H1 (cell line): ENCODE results near the gene TRIM28. TPM values are rescaled to one million over a fixed set of nuclear protein-coding genes. Genes with fewer than 3 reads are reported as not detected.

Experiments used
- CTCF ChIA-PET: fragments of 300-600 bp; sonication (Branson Sonifier 250); formaldehyde crosslinking; loops from one replicate; lab custom pipeline; 2021; ENCODE audit not compliant: partially characterized antibody; lab: Charles Lee
- POLR2A ChIA-PET: fragments of 300-600 bp; sonication (Branson Sonifier 250); formaldehyde crosslinking; loops from one replicate; lab custom pipeline; 2021; ENCODE audit warnings: inconsistent platforms; ENCODE audit not compliant: partially characterized antibody; lab: Charles Lee
- DNase-seq, 2 experiments: peaks; one replicate each; pipeline versions ENCODE4 v3.0.0 to v3.0.0-alpha.2; 2010 to 2022; ENCODE audit warnings: low spot score in 2 of 2, low read depth in 1 of 2, mixed read lengths in 1 of 2
- FAIRE-seq: peaks from 2 replicates; lab custom pipeline; 2011; peaks lifted over from hg19 to GRCh38; lab: Jason Lieb, UNC
- H2AFZ ChIP-seq: 2 replicates; pipeline ENCODE4 v1.8.1; 2012; ENCODE audit warnings: low read length, inconsistent platforms
- H2AK5ac ChIP-seq: 2 replicates; pipeline ENCODE4 v1.6.1; 2013; ENCODE audit warnings: low read depth, low read length
- H2BK120ac ChIP-seq: replicated peaks from 2 replicates; pipeline ENCODE3; 2013; ENCODE audit warnings: low read depth, low read length, inconsistent platforms
- H2BK12ac ChIP-seq: 2 replicates; pipeline ENCODE4 v1.6.1; 2013; ENCODE audit warnings: low read depth, low read length
- H2BK15ac ChIP-seq: 2 replicates; pipeline ENCODE4 v1.6.1; 2013; ENCODE audit warnings: low read length
- H2BK20ac ChIP-seq: 2 replicates; pipeline ENCODE4 v1.6.1; 2013; ENCODE audit warnings: low read length
- H2BK5ac ChIP-seq: 2 replicates; pipeline ENCODE4 v1.6.1; 2013; ENCODE audit warnings: low read depth, low read length
- H3K14ac ChIP-seq: 2 replicates; pipeline ENCODE4 v1.6.1; 2013; ENCODE audit warnings: inconsistent platforms; ENCODE audit not compliant: insufficient read length
- H3K18ac ChIP-seq: 2 replicates; pipeline ENCODE4 v1.6.1; 2013; ENCODE audit warnings: low read length; ENCODE audit errors: extremely low read depth
- H3K23ac ChIP-seq: 2 replicates; pipeline ENCODE4 v1.6.1; 2013; ENCODE audit warnings: inconsistent platforms; ENCODE audit not compliant: insufficient read length
- H3K23me2 ChIP-seq: 2 replicates; pipeline ENCODE4 v1.6.1; 2013; ENCODE audit warnings: low read depth, low read length
- H3K27ac ChIP-seq: 2 replicates; pipeline ENCODE4 v1.6.1; 2011; ENCODE audit warnings: low read depth, low read length, inconsistent platforms
- H3K27me3 ChIP-seq, 4 experiments: replicated peaks in 1 of 4; 1 replicate in 1 of 4; 2 replicates in 3 of 4; pipeline versions ENCODE4 v1.6.1 to v1.8.1; 2011 to 2013; ENCODE audit warnings: low read length in 3 of 4, mild to moderate bottlenecking in 3 of 4, inconsistent platforms in 2 of 4, mixed read lengths in 2 of 4, moderate library complexity in 1 of 4; ENCODE audit not compliant: control insufficient read depth in 3 of 4, insufficient read depth in 3 of 4; ENCODE audit errors: extremely low read depth in 1 of 4
- H3K36me3 ChIP-seq, 4 experiments: 2 replicates each; pipeline versions ENCODE4 v1.6.1 to v1.8.1; 2011 to 2013; ENCODE audit warnings: mild to moderate bottlenecking in 4 of 4, low read length in 3 of 4, moderate library complexity in 2 of 4, control low read depth in 1 of 4, inconsistent platforms in 1 of 4; ENCODE audit not compliant: insufficient read depth in 4 of 4, control insufficient read depth in 2 of 4
- H3K4ac ChIP-seq: replicated peaks from 2 replicates; pipeline ENCODE3; 2013; ENCODE audit warnings: low read length, low read depth, mixed read lengths, inconsistent platforms; ENCODE audit not compliant: insufficient read length
- H3K4me1 ChIP-seq, 4 experiments: replicated peaks in 1 of 4; 1 replicate in 1 of 4; 2 replicates in 3 of 4; pipeline versions ENCODE4 v1.6.1 to v1.8.1; 2011 to 2013; ENCODE audit warnings: low read length in 3 of 4, inconsistent platforms in 2 of 4, mixed read lengths in 1 of 4; ENCODE audit not compliant: insufficient read depth in 4 of 4, control insufficient read depth in 3 of 4
- H3K4me2 ChIP-seq, 2 experiments: 2 replicates each; pipeline versions ENCODE4 v1.6.1 to v1.8.1; 2011 to 2013; ENCODE audit warnings: low read depth in 2 of 2, low read length in 2 of 2, control low read depth in 1 of 2, inconsistent platforms in 1 of 2, mild to moderate bottlenecking in 1 of 2; ENCODE audit not compliant: insufficient read depth in 1 of 2
- H3K4me3 ChIP-seq, 4 experiments: fragments of 200-600, 300-600 bp in 1 of 4; sonication (generic), shearing (Covaris generic), sonication (Bioruptor Twin) in 1 of 4; 2 replicates each; pipeline versions ENCODE4 v1.5.1 to v1.8.1; 2011 to 2016; ENCODE audit warnings: low read length in 4 of 4, low read depth in 3 of 4, control low read depth in 2 of 4, inconsistent platforms in 2 of 4, mild to moderate bottlenecking in 2 of 4, mixed read lengths in 1 of 4, moderate library complexity in 1 of 4; ENCODE audit not compliant: insufficient read depth in 2 of 4; ENCODE audit errors: extremely low read depth in 1 of 4
- H3K56ac ChIP-seq: replicated peaks from 2 replicates; pipeline ENCODE3; 2013; ENCODE audit warnings: low read depth, mild to moderate bottlenecking, mixed read lengths, low read length, inconsistent platforms; ENCODE audit not compliant: insufficient read length
- H3K79me1 ChIP-seq: 2 replicates; pipeline ENCODE4 v1.6.1; 2013; ENCODE audit warnings: low read depth, low read length, control low read depth
- H3K79me2 ChIP-seq, 2 experiments: 2 replicates each; pipeline versions ENCODE4 v1.6.1 to v1.8.1; 2012 to 2013; ENCODE audit warnings: low read length in 2 of 2, mild to moderate bottlenecking in 2 of 2, inconsistent platforms in 1 of 2; ENCODE audit not compliant: insufficient read depth in 2 of 2, control insufficient read depth in 1 of 2
- H3K9ac ChIP-seq, 4 experiments: replicated peaks in 1 of 4; 1 replicate in 1 of 4; 2 replicates in 3 of 4; pipeline versions ENCODE4 v1.6.1 to v1.8.1; 2011 to 2013; ENCODE audit warnings: low read depth in 3 of 4, low read length in 3 of 4, control low read depth in 2 of 4, mild to moderate bottlenecking in 2 of 4, moderate library complexity in 2 of 4, inconsistent platforms in 1 of 4; ENCODE audit errors: extremely low read depth in 1 of 4
- H3K9me3 ChIP-seq, 2 experiments: 2 replicates each; pipeline versions ENCODE4 v1.6.1 to v1.8.1; 2012 to 2013; ENCODE audit warnings: mild to moderate bottlenecking in 2 of 2, moderate library complexity in 2 of 2, control low read depth in 1 of 2, inconsistent platforms in 1 of 2, low read depth in 1 of 2, low read length in 1 of 2, mixed read lengths in 1 of 2; ENCODE audit not compliant: insufficient read depth in 2 of 2
- H4K20me1 ChIP-seq, 2 experiments: replicated peaks in 1 of 2; 2 replicates each; pipeline versions ENCODE3 to v1.8.1; 2011 to 2013; ENCODE audit warnings: inconsistent platforms in 2 of 2, low read length in 2 of 2, mild to moderate bottlenecking in 1 of 2; ENCODE audit not compliant: insufficient read depth in 2 of 2, control insufficient read depth in 1 of 2
- H4K5ac ChIP-seq: 2 replicates; pipeline ENCODE4 v1.6.1; 2013; ENCODE audit warnings: low read length, low read depth, mixed read lengths, inconsistent platforms; ENCODE audit not compliant: insufficient read length
- H4K8ac ChIP-seq: 2 replicates; pipeline ENCODE4 v1.8.0; 2013; ENCODE audit warnings: mild to moderate bottlenecking, moderate library complexity, low read length, inconsistent platforms; ENCODE audit not compliant: insufficient read depth; ENCODE audit errors: extremely low read depth
- H4K91ac ChIP-seq: replicated peaks from 2 replicates; pipeline ENCODE3; 2013; ENCODE audit warnings: low read length, mixed read lengths, inconsistent platforms; ENCODE audit not compliant: insufficient read length
- BACH1 ChIP-seq: IDR thresholded peaks from 2 replicates; pipeline ENCODE4 v1.6.1; 2012; ENCODE audit warnings: low read length, improper control_type of control experiment
- BCL11A ChIP-seq, 2 experiments: IDR thresholded peaks; one replicate each; pipeline ENCODE4 v1.6.1; 2011; ENCODE audit warnings: low read depth in 2 of 2, low read length in 2 of 2, mild to moderate bottlenecking in 2 of 2
- CHD1 ChIP-seq: IDR thresholded peaks from 2 replicates; pipeline ENCODE4 v1.6.1; 2012; ENCODE audit warnings: low read depth, low read length, improper control_type of control experiment
- CHD2 ChIP-seq: IDR thresholded peaks from 2 replicates; pipeline ENCODE4 v1.6.1; 2012; ENCODE audit warnings: low read length, improper control_type of control experiment
- GABPA ChIP-seq: IDR thresholded peaks from 2 replicates; pipeline ENCODE4 v1.6.1; 2011; ENCODE audit warnings: mild to moderate bottlenecking, low read length, moderate library complexity, borderline replicate concordance; ENCODE audit not compliant: insufficient read depth
- GTF2F1 ChIP-seq: IDR thresholded peaks from 2 replicates; pipeline ENCODE4 v1.6.1; 2012; ENCODE audit warnings: low read depth, low read length, improper control_type of control experiment, borderline replicate concordance
- KDM1A ChIP-seq: fragments of 200-600, 300-600 bp; sonication (generic); IDR thresholded peaks from 2 replicates; pipeline ENCODE4 v1.7.1; 2016; ENCODE audit warnings: mild to moderate bottlenecking, low read length, borderline replicate concordance
- POLR2A ChIP-seq, 2 experiments: IDR thresholded peaks; 1 replicate in 1 of 2; 2 replicates in 1 of 2; pipeline ENCODE4 v1.6.1; 2011; ENCODE audit warnings: low read depth in 2 of 2, low read length in 2 of 2, mild to moderate bottlenecking in 2 of 2; ENCODE audit errors: control extremely low read depth in 1 of 2
- SP2 ChIP-seq: IDR thresholded peaks from 2 replicates; pipeline ENCODE4 v1.6.1; 2012; ENCODE audit warnings: mild to moderate bottlenecking, low read length, inconsistent platforms
- TEAD4 ChIP-seq: IDR thresholded peaks from 2 replicates; pipeline ENCODE4 v1.6.1; 2012; ENCODE audit warnings: low read depth, low read length, inconsistent platforms, mixed read lengths
- WGBS, 2 experiments: shearing (Covaris generic) in 1 of 2; methylation state at CpG; one replicate each; pipeline versions ENCODE4 v1.1.6 to v1.1.7; 2013 to 2015; ENCODE audit warnings: low lambda C conversion rate in 2 of 2, mixed read lengths in 2 of 2, inconsistent platforms in 1 of 2, low coverage in 1 of 2, missing lambda C conversion rate in 1 of 2; ENCODE audit not compliant: insufficient replicate concordance in 2 of 2, insufficient coverage in 1 of 2, insufficient read length in 1 of 2; ENCODE audit errors: extremely low coverage in 1 of 2, missing lambda C conversion rate in 1 of 2; 5-methylcytosine and 5-hydroxymethylcytosine counted together
- polyA plus RNA-seq, 7 experiments: library from polyadenylated mRNA; depleted of rRNA in 3 of 7; stranded (reverse) in 5 of 7; unstranded in 2 of 7; fragments of >200 nt in 5 of 7; fragments of 200-250 nt in 2 of 7; gene quantifications; 1 replicate in 5 of 7; 2 replicates in 1 of 7; 4 replicates in 1 of 7; pipeline versions ENCODE4 v1.2.1 to v1.2.3, GENCODE V29; 2011 to 2013; ENCODE audit warnings: missing spikeins in 2 of 7, mixed read lengths in 2 of 7
- total RNA-seq: library from RNA; stranded (reverse); fragmentation: NEBNext Ultra II Directional; extraction: Animal tissue kit (Norgen Biotek cat#: 25700); gene quantifications from 2 replicates; pipeline ENCODE4 v1.2.1, GENCODE V29; 2021

TRIM28 gene
- total and polyA plus RNA-seq, 2 of the 8 experiments (the other 6 are each of a cell fraction or from before 2014, with no cell fraction given): 1,433 to 1,442 TPM

DNA sequence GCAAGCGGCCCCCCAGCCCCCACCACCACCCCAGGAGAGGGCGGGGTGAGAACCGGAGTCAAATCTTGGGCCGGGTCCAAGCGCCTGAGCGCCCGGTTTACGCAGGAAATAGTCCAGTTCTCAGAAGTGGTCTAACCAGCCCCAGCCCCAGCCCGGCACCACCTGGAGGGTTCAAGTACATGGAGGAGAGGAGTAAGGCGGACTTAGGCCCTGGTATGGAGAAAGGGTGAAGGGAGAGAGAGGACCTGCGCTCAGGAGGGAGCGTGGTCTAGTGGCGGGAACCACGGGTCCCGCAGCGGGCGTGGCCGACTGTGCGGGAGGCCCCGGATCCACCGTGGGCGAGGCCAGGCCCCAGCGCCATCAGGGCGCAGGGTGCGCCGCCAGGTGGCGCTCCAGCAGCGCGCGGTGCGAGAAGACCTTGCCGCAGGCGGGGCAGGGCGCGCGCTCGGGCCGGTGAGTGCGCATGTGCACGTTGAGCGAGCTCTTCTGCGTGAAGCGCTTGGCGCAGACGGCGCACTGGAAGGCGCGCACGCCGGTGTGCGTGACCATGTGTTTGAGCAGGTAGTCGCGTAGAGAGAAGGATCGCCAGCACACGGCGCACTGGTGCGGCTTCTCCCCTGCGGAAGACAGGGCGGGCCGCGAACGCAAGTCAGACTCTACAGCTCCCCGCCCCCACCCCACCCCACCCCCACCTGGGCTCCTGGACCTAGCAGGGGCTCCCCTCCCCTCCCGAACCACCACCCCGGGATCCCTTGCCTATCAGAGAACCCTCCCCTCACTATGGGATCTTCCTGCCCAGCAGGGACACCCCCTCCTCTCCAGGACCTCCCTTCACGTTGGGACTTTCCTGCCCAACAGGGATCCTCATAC, 29.9 kb upstream of the TRIM28 start:
- Histone ChIP-seq H3K4ac (peak overlapping the region; percentile 41), H2BK120ac (no peak overlapping the region), H2BK20ac (no peak overlapping the region), H3K79me2 (peaks cover 0 to 17% of the 10 kb centered on the region in 2 experiments; a peak in 1 of 4 replicates), H4K91ac (peak overlapping the region; percentile 97), H2BK5ac (peak overlapping the region; percentile 80), H3K9me3 (no peaks in the 10 kb centered on the region), H3K4me1 (peaks cover 0 to 28% (median 16%) of the 10 kb centered on the region in 4 experiments; a peak in 6 of 7 replicates), H3K9ac (peak overlapping the region in 3 of 4 experiments; percentile 24 to 74 (median 60); a peak in 5 of 7 replicates), H3K27me3 (no peaks in the 10 kb centered on the region), H4K5ac (peak overlapping the region; percentile 75), H3K27ac (peak overlapping the region; percentile 56; the same call in 1 of the 2 replicates), H3K14ac (no peak overlapping the region), H2BK12ac (no peak overlapping the region), H3K56ac (peak overlapping the region; percentile 36), H4K8ac (peak overlapping the region; percentile 96), H3K36me3 (peaks cover 0 to 9% (median 2%) of the 10 kb centered on the region in 4 experiments; a peak in 2 of 8 replicates), H3K4me2 (peak overlapping the region; percentile 58 to 93), H4K20me1 (peaks cover 2 to 9% of the 10 kb centered on the region in 2 experiments), H3K23ac (no peak overlapping the region), H2BK15ac (no peak overlapping the region), H2AFZ (peak overlapping the region; percentile 69; the same call in 1 of the 2 replicates), H3K18ac (peak overlapping the region; percentile 67; the same call in 1 of the 2 replicates), H3K23me2 (peaks cover 11% of the 10 kb centered on the region), H3K79me1 (peaks cover 5% of the 10 kb centered on the region), H2AK5ac (peak overlapping the region; percentile 29; the same call in 1 of the 2 replicates), H3K4me3 (peak overlapping the region; percentile 37 to 70 (median 52))
- no peak for FAIRE-seq
- CTCF ChIA-PET: interaction anchor here (0.6 to 1.8 kb wide), 11 partner anchors 13 to 161 kb away, joined by 3 to 10 read pairs (median 4); partner anchors contain the start of genes A1BG, UBE2M and ZNF446
- peak; percentile 92 to 97 for DNase-seq
- POLR2A ChIA-PET: interaction anchor here (0.5 to 21.3 kb wide), 10 partner anchors 9 to 202 kb away, joined by 3 to 650 read pairs (median 3); partner anchors contain the start of genes CHMP2A, TRIM28, UBE2M and ZNF837
- 20% methylated on average over 45 of the region's 66 CpGs; no CpG with 5 or more reads in 1 of the 2 experiments for WGBS, 2 experiments
- peak; percentile 61; the same call in 1 of the 2 replicates for TF ChIP-seq TEAD4
- TF ChIP-seq SP2: no peak
- no peak for TF ChIP-seq CHD1
- TF ChIP-seq BACH1: peak; percentile 58; the same call in 1 of the 2 replicates
- 0 out of 2 replicates have a peak, but pooled peaks have one; percentile 60 for TF ChIP-seq GABPA
- TF ChIP-seq BCL11A (IDR thresholded peaks at IDR 0.05; ENCODE audit: low read depth in 2 of 2, low read length in 2 of 2): no peak
- peak; percentile 85 to 89 for TF ChIP-seq POLR2A (IDR thresholded peaks at IDR 0.05; ENCODE audit: control extremely low read depth in 1 of 2, low read depth in 2 of 2, low read length in 2 of 2)
- no peak for TF ChIP-seq GTF2F1
- 0 out of 2 replicates have a peak, but pooled peaks have one; percentile 58 for TF ChIP-seq CHD2
- no peak for TF ChIP-seq KDM1A
